GM21529 (cell line): ENCODE results near the gene CD276.
"Not testable (repeated sequence)": the region's sequence is repeated elsewhere in the genome, so short reads cannot be mapped to it uniquely, and the experiment has no call there.

Experiments used
- ATAC-seq: cut with Tn5 transposase; IDR thresholded peaks from one replicate; pipeline ENCODE4 v1.9.1; 2021; ENCODE audit not compliant: unreplicated experiment

Gene CD276

DNA sequence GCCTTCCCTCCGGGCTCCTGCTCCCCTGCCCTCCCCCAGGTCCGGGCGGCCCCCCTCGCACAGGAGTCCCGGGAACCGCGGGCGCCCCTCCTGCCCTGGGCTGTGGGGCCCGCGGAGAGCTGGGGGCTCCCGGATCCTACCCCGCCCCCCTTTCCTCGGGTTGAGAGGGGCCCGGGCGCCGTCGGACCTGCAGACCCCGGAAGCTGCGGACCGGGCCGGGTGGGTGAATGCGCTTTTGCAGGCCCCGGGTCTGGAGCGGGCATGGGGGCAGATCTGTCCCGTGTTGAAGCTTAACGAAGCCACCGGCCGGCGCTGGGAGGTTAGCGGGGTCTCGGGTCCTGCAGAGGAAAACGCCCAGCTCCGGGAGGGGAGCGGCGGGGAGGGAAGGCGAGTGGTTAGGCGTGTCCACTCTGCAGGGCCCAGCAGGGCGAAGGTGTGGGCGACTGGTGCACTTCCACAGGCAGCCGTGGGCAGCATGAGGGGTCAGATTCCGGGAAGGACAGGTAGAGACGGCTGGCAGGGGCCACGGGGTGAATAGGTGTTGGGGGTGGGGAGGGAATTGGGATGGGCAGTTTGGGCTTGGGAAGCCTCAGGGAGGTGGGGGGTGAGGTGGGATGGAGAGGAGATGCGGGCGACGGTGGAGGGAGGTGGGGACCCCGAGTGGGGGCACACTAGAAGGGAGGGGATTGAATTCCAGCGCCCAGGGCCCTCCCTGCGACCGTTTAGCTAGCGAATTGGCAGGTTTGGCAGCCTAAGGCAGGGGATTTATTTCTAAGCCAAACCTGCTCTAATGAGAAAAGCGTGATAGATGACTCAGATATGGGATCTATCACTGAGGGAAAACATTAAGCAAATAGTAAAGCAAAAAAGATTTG is 635 bp downstream of the CD276 start:
- ATAC-seq, result no peak

DNA sequence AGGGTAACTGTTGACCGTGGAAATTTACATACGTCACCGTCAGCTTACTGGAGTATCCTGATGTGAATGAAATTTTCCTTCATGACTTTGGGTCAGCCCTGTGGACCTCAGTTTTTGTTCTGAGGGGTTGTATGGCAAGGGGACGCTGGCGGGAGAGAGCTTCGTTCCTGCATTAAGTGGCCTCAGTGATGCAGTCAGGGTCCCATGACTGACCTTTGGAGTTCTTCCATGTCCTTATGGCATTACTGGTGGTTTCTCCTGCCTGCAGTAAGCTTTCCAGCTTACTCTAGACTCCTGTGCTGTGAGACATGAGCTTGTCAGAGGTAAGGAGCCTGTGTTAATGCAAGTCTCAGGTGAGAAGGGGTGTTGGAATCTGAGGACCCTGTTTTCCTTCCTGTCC is 1.8 kb downstream of the CD276 start:
- no peak for ATAC-seq

DNA sequence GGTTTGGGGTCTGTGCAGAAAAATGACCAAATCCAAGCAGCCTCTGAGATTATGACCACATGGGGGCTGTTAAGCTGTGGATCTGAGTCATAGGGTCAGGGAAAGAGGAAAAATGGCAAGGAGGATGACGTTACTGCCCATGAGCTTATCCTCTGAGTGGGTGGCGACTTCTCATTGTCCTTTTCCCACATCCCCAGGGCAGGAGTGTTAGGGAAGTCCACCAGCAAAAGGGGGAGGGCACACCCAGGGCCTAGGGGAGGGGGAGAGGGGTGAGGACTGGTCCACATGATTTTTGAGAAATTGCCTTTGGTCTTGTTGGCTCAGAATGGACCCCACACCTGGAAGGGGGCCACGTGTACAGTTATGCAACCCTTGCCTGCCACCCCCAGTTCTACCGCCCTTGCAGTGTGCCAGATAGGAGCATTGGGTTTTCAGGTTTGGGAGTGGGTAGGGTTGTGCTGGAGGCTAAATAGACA is 2.6 kb downstream of the CD276 start:
- ATAC-seq, result no peak

DNA sequence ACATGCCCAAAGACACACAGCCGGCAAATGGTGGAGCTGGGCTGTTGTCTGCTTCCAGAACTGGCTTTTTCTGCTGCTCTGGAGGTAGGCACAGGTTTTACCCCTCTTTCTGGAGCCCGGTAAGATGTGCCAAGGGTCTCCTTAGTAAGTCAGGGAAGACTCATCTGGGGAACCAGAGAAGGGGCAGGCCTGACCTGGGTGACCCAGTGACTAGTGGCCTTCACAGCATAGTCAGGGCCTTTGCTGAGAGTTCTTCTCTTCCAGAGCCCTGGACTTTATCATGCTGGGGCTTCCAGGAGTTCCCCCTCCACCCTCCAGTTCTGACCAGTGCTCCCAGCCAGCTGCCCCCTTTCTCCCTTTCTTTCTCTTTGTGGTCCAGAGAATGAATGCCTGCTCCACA is 3.2 kb downstream of the CD276 start:
- ATAC-seq, result no peak

DNA sequence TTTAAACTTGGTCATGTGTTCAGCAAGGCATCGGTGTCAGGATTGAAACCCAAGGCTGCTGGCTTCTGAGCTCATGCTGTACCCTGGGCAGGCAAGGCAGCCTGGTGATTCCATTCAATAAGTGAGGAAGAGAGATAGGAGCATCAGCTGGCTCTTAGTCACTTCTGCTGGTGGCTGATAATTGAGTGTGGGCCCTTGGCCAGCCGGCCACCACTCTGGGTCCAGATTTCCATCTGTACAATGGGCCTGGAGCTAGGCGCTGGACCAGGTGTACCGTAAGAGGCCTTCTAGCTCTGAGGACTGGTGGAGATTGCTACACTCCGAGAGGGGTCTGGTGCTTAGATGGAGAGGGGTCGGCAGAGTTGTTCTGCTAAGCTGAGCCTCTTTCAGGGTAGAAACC is 4.3 kb downstream of the CD276 start:
- no peak for ATAC-seq

DNA sequence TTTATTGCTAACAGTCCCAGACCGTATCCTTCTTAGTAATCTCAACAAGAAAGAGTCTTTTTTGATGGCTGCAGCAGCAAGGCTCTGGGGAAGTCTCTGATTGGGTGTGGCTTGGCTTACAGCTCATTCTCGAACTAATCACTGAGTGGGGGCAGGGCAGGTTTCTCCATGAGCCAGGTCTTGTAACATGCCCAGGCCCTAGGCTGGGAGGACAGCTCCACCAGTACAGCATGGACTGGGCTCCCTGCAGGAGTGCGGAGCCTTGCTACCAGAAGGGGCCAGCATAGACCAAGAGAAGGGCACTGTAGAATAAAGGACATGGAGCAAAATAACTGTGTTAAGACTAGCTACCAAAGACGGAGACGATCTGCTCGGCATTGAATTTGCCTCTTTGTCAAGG is 7.2 kb downstream of the CD276 start:
- ATAC-seq, result no peak

DNA sequence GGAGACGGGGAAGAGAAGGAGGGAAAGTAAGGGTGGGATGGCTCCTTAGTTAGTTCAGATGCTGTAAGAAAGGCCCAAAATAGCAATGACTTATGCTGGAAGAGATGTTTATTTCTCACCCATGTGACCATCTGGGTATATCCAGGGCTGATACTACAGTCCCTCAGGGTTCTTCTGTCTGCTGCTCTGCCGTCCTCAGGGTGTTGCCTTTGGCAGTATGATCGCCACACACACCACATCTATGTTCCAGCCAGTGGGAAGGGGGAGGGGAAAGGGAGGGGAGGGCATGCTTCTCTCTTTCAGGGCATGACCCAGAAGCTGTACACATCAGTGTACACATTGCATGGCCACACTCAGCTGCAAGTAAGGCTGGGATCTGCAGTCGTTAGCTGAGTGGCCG is 10.2 kb downstream of the CD276 start:
- no peak for ATAC-seq

DNA sequence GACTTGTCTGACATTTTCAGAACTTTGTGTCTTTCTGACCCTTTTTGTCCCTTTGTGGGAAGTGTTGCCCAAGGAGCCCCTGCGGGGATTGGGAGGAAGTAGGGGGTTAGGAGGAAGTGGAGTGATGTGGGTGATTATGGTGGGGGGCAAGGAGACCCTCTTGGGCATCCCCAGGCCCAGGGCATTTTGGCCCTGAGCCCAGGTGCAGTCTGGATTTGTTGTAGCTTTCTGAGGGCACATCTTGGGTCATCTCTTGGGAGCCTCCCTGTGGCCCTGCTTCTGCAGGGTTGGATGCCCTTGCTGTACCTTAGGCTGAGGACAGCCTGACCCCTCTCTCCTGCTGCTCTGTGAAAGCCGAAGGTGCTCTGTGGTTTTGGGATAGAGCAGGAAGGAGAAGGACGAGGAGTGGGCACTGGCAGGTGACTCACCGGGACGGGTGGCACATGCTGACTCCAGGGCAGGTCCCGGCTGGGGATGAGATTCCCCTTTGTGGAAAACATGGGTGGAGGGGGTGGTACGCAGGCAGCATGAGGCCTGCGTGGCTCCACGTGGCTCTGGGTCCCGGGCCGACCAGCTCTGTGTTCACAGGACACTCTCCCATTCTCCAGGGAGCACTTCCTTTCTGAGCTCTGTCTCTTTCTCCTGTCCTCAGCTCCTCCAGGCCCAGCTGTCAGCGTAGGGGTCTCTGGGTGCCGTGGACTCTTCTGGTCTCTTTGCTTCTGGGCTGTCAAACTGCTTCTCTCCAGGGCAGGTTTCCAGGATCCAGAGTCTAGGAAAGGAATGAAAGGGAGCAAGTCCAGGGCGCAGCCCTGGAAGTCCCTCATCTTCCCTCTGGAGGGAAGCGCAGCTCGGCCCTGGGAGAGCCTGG is 11.8 kb downstream of the CD276 start:
- ATAC-seq, result no peak

DNA sequence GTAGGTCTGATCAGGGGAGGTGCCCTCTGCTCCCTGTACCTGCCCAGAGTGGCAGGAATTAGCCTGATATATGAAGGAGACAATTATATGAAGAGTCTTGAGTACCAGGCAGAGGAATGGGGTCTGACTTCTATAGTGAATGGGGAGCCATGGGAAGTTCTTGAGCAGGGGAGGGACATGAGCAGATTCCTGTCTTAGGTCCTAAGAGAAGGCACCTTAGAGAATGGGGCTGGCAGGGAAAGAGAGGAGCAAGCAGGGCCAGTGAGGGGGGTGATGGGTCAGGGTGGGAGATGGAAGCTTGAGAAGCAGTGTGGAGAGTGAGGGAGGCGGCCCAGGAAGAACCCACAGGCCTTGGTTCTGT is 12.4 kb downstream of the CD276 start:
- ATAC-seq, result no peak

DNA sequence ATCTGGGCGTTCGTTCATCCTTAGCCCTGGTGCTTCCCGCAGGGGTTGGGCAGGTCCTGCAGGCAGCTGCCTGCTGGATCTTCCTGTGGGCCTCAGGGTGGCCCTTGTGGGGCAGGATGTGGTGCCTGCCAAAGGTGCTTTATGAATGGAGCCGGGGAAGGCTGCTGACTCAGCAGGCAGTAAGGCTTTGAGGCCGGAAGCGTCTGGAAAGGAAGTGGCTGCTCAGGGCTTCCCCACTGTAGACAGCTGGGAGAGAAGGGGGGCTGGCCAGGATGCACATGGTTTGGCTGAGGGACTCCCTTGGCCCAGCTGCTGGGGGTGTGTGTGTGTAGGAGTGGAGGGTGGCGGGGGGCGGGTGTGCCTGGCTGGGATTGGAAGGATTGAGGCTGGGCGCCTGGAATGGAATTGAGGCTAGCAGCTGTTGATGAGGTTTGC is 12.9 kb downstream of the CD276 start:
- ATAC-seq, result peak; percentile 85

DNA sequence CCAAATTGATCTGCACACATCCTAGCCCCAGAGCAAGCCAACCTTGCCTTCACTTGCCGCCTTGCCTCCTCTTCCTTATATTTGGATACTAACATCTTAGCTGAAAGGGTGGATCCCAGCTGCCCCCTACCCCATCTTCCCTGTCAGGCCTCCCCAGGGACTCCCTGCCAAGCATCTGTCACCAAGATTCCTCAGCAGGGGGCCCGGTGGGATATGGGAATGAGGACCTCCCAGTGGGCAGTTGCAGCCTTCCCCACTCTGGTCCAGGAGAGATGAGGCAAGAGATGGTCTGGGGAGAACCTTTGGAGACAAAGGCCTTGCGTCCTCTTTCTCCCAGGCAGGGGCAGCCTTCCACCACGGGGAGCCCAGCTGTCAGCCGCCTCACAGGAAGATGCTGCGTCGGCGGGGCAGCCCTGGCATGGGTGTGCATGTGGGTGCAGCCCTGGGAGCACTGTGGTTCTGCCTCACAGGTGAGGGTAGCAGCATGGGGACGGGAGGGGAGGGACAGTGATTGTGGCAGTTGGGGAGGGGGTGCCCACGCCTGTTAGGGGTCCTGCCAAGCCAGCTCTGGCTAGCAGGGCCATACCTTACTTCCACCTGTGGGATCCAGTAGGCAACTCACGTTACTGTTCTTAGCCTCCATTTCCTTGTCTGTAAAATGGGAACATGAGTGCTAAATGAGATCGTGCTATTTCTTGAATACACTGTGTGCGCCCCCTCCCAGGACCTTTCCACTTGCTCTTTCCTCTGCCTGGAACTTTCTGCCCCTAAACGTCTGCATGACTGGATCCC is 15.3 kb downstream of the CD276 start:
- ATAC-seq, result no peak

DNA sequence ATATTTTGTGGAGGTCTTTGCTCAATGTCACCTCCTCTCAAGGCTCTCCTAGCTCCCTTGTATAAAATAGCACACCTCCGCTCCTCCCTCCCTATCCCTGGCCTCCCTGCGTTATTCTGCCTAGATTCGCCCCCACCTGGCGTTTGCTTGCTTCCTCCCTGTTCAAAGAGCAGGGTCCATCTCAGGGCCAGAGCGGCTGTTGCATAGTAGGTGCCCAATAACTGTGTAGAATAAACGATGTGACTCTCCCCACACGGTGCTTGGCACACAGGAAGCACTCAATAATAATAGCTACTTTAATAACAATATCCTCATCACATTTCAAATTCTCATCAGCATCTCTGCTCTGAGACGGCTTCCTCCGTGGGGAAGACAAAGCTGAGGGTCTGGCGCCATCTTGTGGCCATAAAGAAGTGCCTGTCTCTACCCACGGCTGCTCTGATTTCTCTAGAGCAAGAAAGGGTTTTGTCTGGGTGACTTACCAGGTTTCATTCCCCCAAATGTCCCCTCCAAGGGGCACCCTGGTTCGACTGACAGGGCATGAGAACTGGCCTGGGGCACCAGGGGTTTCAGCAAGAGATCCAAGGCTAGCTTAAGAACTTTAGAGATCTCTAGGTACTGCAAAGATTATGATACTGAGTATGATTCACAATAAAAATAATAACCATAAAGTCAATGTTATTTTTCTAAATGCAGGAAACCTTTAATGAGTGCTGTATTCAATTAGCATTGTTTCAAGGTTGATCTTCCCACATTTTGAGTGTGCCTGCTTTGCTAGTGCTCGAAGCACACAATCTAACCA is 16.1 kb downstream of the CD276 start:
- ATAC-seq, result no peak

DNA sequence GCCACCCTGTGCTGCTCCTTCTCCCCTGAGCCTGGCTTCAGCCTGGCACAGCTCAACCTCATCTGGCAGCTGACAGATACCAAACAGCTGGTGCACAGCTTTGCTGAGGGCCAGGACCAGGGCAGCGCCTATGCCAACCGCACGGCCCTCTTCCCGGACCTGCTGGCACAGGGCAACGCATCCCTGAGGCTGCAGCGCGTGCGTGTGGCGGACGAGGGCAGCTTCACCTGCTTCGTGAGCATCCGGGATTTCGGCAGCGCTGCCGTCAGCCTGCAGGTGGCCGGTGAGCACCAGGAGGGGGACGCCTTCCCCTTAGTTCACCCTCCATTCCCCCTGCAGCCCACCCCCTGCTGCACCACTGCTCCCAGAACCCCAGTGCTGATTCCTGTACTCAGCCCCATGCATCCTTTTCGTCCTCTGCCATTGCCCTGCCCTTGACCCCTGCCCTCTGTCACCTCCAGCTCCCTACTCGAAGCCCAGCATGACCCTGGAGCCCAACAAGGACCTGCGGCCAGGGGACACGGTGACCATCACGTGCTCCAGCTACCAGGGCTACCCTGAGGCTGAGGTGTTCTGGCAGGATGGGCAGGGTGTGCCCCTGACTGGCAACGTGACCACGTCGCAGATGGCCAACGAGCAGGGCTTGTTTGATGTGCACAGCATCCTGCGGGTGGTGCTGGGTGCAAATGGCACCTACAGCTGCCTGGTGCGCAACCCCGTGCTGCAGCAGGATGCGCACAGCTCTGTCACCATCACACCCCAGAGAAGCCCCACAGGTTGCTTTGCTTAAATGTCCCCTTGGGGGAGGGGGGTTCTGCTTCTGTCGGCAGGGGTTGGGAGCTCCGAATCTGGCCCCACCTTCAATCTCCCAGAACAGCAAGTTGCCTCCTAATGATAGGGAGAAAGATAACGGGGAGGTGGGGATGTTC is 18.4 kb downstream of the CD276 start:
- ATAC-seq, result not testable (repeated sequence)

DNA sequence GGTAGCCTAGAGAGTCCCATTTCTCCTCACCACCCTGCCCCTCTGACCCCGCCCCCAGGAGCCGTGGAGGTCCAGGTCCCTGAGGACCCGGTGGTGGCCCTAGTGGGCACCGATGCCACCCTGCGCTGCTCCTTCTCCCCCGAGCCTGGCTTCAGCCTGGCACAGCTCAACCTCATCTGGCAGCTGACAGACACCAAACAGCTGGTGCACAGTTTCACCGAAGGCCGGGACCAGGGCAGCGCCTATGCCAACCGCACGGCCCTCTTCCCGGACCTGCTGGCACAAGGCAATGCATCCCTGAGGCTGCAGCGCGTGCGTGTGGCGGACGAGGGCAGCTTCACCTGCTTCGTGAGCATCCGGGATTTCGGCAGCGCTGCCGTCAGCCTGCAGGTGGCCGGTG is 19.4 kb downstream of the CD276 start:
- not testable (repeated sequence) for ATAC-seq

DNA sequence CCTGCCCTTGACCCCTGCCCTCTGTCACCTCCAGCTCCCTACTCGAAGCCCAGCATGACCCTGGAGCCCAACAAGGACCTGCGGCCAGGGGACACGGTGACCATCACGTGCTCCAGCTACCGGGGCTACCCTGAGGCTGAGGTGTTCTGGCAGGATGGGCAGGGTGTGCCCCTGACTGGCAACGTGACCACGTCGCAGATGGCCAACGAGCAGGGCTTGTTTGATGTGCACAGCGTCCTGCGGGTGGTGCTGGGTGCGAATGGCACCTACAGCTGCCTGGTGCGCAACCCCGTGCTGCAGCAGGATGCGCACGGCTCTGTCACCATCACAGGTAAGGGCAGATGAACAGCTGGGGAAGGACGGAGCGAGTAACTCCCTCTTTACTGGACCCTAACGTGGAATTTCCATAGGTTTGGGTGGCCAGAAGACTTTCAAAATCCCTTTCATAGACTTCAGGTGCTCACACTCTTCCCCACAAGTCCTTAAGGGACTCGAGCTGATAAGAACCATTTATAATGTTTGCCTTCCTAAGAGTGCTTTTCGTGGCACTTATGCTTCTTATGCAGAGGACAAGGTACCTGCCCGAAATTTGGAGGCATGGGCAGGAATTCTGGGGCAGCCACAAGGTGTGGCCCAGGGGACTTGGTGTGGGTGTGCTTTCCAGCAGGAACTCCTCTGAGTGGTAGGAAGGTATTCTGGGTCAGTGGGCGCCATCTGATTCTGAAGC is 20.1 kb downstream of the CD276 start:
- not testable (repeated sequence) for ATAC-seq

DNA sequence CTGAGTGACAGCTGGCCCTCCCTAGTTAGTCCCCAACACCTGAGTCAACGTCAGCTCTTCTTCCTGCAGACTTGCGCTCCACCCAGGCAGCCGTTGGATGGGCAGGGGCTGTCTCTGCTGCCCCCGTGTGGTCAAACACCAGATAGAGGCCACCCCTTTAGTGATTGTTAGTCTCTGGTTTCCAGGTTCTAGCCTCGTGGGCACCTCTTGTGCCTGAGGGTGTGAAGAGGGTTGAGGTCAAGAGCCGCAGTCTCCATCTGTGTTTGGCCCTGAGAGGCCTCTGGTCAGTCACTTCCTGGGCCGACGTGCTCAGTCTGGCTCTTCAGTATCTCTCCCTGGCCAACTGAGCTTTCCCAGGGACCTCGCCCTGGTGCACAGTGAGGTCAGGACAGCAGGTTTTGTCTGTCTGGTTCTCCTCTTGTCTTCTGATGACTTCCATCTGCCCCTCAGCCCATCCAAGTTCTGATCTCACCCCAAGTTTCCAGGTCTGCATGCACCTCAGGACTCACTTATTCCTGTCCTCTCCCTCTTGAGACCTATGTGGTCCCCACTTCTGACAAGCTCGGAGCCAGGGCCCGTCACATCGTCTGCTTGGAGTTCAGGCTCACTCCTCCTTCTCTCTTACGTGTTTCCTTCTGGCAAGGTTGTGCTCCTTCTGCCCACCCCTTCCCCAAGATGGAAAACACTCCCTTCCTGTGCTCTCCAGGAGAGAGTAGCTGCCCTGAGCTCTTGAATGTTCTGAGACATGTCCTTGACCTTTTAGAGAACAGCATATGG is 20.9 kb downstream of the CD276 start:
- ATAC-seq, result no peak

DNA sequence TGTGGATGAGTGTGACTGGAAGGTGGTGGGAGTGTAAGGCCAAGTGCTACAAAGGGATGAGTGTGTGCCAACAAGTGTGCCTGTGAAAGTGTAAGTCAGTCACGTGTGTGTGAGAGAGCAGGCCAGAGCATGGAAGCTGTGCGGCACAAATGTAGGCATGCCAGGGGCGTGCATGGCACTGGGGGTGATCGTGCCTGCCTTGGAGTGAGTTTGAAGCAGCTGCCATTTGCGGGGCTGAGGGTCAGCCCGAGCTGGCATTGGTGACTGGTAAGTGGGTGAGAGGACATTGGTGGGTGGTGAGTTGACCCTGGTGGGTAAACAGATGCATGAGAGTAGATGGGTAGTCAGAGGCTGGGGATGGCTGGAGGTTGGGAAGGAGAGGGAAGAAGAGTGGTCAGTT is 24.5 kb downstream of the CD276 start:
- ATAC-seq, result no peak

DNA sequence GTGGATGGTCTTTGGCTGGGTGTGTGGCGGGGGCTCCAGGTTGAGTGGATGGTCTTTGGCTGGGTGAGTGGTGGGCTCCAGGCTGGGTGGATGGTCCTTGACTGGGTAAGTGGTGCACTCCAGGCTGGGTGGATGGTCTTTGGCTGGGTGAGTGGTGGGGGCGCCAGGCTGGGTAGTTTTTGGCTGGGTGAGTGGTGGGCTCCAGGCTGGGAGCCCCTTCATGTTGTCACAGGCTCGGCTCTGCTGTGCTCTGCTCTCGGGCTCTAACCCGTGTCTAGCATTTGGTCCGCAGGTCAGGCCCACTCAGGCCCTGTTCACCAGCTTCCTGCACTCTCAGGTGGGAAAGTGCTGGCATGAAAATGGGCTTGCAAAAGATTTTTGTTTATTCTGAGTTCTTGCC is 25.1 kb downstream of the CD276 start:
- ATAC-seq, result no peak
